ENCODE results near the gene TNFAIP8L3. TPM values are rescaled to one million over a fixed set of nuclear protein-coding genes. Genes with fewer than 3 reads are reported as not detected.

TNFAIP8L3 gene
- total RNA-seq, 1 experiment from 2014 or later = not detected

GRCh38 chr15:51104512-51104911 lies 9.8 kb upstream of the TNFAIP8L3 start:
- CTCF ChIA-PET = no interaction called here
- H3K27me3 Mint-ChIP-seq (ENCODE audit: insufficient read depth, unreplicated experiment) = no peaks in the 10 kb centered on the region
- no peak overlapping the region for H3K4me3 Mint-ChIP-seq (ENCODE audit: unreplicated experiment)
- no peaks in the 10 kb centered on the region for H3K4me1 ChIP-seq
- no peaks in the 10 kb centered on the region for H3K36me3 Mint-ChIP-seq (ENCODE audit: insufficient read depth, unreplicated experiment)
- no peaks in the 10 kb centered on the region for H3K36me3 ChIP-seq (ENCODE audit: control insufficient read depth, insufficient read depth, low read length)
- no peaks in the 10 kb centered on the region for H3K4me1 Mint-ChIP-seq (ENCODE audit: low read depth, unreplicated experiment)
- no peak overlapping the region for H3K4me3 ChIP-seq (ENCODE audit: low read depth, low read length)
- no peak for TF ChIP-seq CTCF (IDR thresholded peaks at IDR 0.05; ENCODE audit: insufficient read depth in 1 of 2, low read depth in 1 of 2, low read length in 1 of 2, severe bottlenecking in 1 of 2, unreplicated experiment in 1 of 2)
- H3K9me3 ChIP-seq = no peaks in the 10 kb centered on the region
- intact Hi-C loops (cut with micrococcal nuclease; ENCODE audit: unreplicated experiment) = no loop called here
- no peaks in the 10 kb centered on the region for H3K9me3 Mint-ChIP-seq (ENCODE audit: unreplicated experiment)
- no peak overlapping the region for H3K27ac Mint-ChIP-seq (ENCODE audit: unreplicated experiment)
- POLR2A ChIA-PET = no interaction called here
- DNase-seq = no peak
- no TSS peak for BruUV-seq (replicated peaks)
- no peaks in the 10 kb centered on the region for H3K27me3 ChIP-seq (replicated peaks; ENCODE audit: control insufficient read depth, insufficient read depth, low read length)

- no peak for TF ChIP-seq CTCF (IDR thresholded peaks at IDR 0.05; ENCODE audit: insufficient read depth in 1 of 2, low read depth in 1 of 2, low read length in 1 of 2, severe bottlenecking in 1 of 2, unreplicated experiment in 1 of 2)
- Histone ChIP-seq H3K9me3 (no peaks in the 10 kb centered on the region), H3K36me3 (ENCODE audit: control insufficient read depth, insufficient read depth, low read length) (no peaks in the 10 kb centered on the region), H3K4me1 (no peaks in the 10 kb centered on the region), H3K27me3 (replicated peaks; ENCODE audit: control insufficient read depth, insufficient read depth, low read length) (no peaks in the 10 kb centered on the region), H3K4me3 (ENCODE audit: low read depth, low read length) (no peak overlapping the region)
- Mint-ChIP-seq H3K27ac (ENCODE audit: unreplicated experiment) (no peak overlapping the region), H3K9me3 (ENCODE audit: unreplicated experiment) (no peaks in the 10 kb centered on the region), H3K36me3 (ENCODE audit: insufficient read depth, unreplicated experiment) (no peaks in the 10 kb centered on the region), H3K27me3 (ENCODE audit: insufficient read depth, unreplicated experiment) (no peaks in the 10 kb centered on the region), H3K4me1 (ENCODE audit: low read depth, unreplicated experiment) (no peaks in the 10 kb centered on the region), H3K4me3 (ENCODE audit: unreplicated experiment) (no peak overlapping the region)
- DNase-seq = no peak
- ChIA-PET CTCF (no interaction called here), POLR2A (no interaction called here)
- BruUV-seq (replicated peaks) = no TSS peak
- intact Hi-C loops (cut with micrococcal nuclease; ENCODE audit: unreplicated experiment) = no loop called here
These were observed 8.6 kb upstream of the TNFAIP8L3 start for GRCh38 chr15:51103330-51103729.

- Mint-ChIP-seq H3K27me3 (ENCODE audit: insufficient read depth, unreplicated experiment) (no peaks in the 10 kb centered on the region), H3K4me1 (ENCODE audit: low read depth, unreplicated experiment) (no peaks in the 10 kb centered on the region), H3K36me3 (ENCODE audit: insufficient read depth, unreplicated experiment) (no peaks in the 10 kb centered on the region), H3K4me3 (ENCODE audit: unreplicated experiment) (no peak overlapping the region), H3K9me3 (ENCODE audit: unreplicated experiment) (no peaks in the 10 kb centered on the region), H3K27ac (ENCODE audit: unreplicated experiment) (no peak overlapping the region)
- intact Hi-C loops (cut with micrococcal nuclease; ENCODE audit: unreplicated experiment) = no loop called here
- Histone ChIP-seq H3K27me3 (replicated peaks; ENCODE audit: control insufficient read depth, insufficient read depth, low read length) (no peaks in the 10 kb centered on the region), H3K9me3 (no peaks in the 10 kb centered on the region), H3K36me3 (ENCODE audit: control insufficient read depth, insufficient read depth, low read length) (no peaks in the 10 kb centered on the region), H3K4me3 (ENCODE audit: low read depth, low read length) (no peak overlapping the region), H3K4me1 (no peaks in the 10 kb centered on the region)
- BruUV-seq (replicated peaks) = no TSS peak
- ChIA-PET POLR2A (no interaction called here), CTCF (interaction anchor here (0.5 to 0.7 kb wide), 2 partner anchors 8 to 32 kb away, joined by 3 read pairs; no protein-coding TSS in a partner anchor)
- TF ChIP-seq CTCF (IDR thresholded peaks at IDR 0.05; ENCODE audit: insufficient read depth in 1 of 2, low read depth in 1 of 2, low read length in 1 of 2, severe bottlenecking in 1 of 2, unreplicated experiment in 1 of 2) = no peak
- DNase-seq = no peak
These were observed 6.2 kb upstream of the TNFAIP8L3 start for GRCh38 chr15:51100785-51101489.

All from Caco-2 (cell line).